Mammary epithelial cell (primary cell): Measurements from ENCODE around the gene PITPNM1.

ENCODE experiments used
- CTCF ChIP-seq, 2 donors: IDR thresholded peaks in 1 of 2; conservative IDR thresholded peaks in 1 of 2; 2 replicates each; pipeline ENCODE4 v1.5.1; 2011 to 2012; ENCODE audit warnings: inconsistent platforms in 2 of 2, low read length in 2 of 2, mild to moderate bottlenecking in 2 of 2, control low read depth in 1 of 2, low read depth in 1 of 2; ENCODE audit not compliant: insufficient read depth in 1 of 2; ENCODE audit errors: extremely low read depth in 1 of 2
- EZH2 ChIP-seq: IDR thresholded peaks from 2 replicates; pipeline ENCODE4 v1.6.1; 2012; ENCODE audit warnings: low read length, inconsistent platforms, borderline replicate concordance

DNA sequence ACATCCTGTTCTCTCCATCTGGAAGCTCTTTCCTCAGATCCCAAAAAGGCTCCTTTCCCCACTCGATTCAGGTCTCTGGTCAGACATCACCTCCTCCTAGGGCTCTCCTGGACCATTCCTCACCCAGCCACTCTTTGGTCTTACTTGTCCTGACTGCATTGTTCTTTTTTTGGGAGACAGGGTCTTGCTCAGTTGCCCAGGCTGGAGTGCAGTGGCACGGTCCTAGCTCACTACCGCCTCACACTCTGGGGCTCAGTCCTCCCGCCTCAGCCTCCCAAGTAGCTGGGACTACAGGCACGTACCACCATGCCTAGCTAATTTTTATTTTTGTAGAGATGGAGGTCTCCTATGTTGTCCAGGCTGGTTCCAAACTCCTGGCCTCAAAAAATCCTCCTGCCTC, 59.6 kb downstream of the PITPNM1 start:
- TF ChIP-seq CTCF (conservative IDR thresholded peaks at IDR 0.05 in 1 of 2, IDR thresholded peaks at IDR 0.05 in 1 of 2; ENCODE audit: extremely low read depth in 1 of 2, insufficient read depth in 1 of 2, low read depth in 1 of 2, low read length in 2 of 2) (no peak), EZH2 (no peak)
